Measurements from ENCODE around the gene CDH26. TPM values are rescaled to one million over a fixed set of nuclear protein-coding genes. Genes with fewer than 3 reads are reported as not detected.

CDH26 gene
- total RNA-seq, 1 donor from 2014 or later, result 6.9 TPM

- peak overlapping the region; percentile 10 for H3K4me3 Mint-ChIP-seq
- no peaks in the 10 kb centered on the region for H3K36me3 Mint-ChIP-seq
- no peaks in the 10 kb centered on the region for H3K9me3 Mint-ChIP-seq
- H3K4me1 Mint-ChIP-seq (ENCODE audit: unreplicated experiment), result peaks cover 24% of the 10 kb centered on the region
- H3K27ac Mint-ChIP-seq, result peak overlapping the region; percentile 81
- TF ChIP-seq CTCF (conservative IDR thresholded peaks at IDR 0.05), result no peak
- no peaks in the 10 kb centered on the region for H3K27me3 Mint-ChIP-seq
- no peak for DNase-seq (ENCODE audit: extremely low spot score, unreplicated experiment)
These were observed 3.2 kb downstream of the CDH26 start for GRCh38 chr20:59961423-59961822.

DNA sequence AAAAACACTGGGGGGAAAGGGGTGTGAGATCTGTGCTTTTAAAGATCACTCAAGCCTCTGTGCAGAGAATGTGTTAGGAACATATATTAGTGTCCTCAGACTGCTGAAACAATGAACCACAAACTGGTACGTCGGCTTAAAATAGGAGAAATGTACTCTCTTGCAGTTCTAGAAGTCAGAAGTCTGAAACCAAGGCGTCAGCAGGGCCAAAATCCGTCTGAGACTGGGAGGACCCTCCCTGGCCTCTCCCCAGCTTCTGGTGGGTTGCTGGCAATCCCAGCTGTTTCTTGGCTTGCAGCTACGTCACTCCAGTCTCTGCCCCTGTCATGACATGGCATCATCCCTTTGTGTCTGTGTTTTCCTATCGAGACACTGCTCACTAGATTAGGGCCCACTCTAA is 3.9 kb downstream of the CDH26 start:
- no peaks in the 10 kb centered on the region for H3K36me3 Mint-ChIP-seq
- H3K9me3 Mint-ChIP-seq, result no peaks in the 10 kb centered on the region
- peak overlapping the region; percentile 81 for H3K27ac Mint-ChIP-seq
- H3K4me3 Mint-ChIP-seq, result no peak overlapping the region
- H3K4me1 Mint-ChIP-seq (ENCODE audit: unreplicated experiment), result peaks cover 21% of the 10 kb centered on the region
- no peak for TF ChIP-seq CTCF (conservative IDR thresholded peaks at IDR 0.05)
- H3K27me3 Mint-ChIP-seq, result no peaks in the 10 kb centered on the region
- DNase-seq (ENCODE audit: extremely low spot score, unreplicated experiment), result no peak

DNA sequence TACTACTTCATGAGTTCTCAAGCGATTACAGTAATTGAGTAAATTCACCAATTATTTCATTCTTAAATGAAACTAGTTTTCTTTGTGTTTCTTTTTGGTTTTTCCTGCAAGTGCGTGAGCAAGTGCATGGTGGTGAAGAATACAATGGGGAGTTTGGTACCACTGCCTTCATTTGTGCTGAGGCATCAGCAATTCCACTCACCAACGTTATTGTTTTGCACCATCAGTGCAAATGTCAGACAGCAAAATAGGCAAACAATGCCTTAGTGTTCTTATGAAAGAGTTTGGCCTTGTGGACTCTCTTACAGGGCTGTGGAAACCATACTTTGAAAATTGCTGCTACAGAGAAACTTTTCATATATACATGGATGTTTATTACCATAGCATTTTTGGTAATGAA is 8.2 kb downstream of the CDH26 start:
- no peak for DNase-seq (ENCODE audit: extremely low spot score, unreplicated experiment)
- H3K9me3 Mint-ChIP-seq, result no peaks in the 10 kb centered on the region
- no peaks in the 10 kb centered on the region for H3K27me3 Mint-ChIP-seq
- no peaks in the 10 kb centered on the region for H3K36me3 Mint-ChIP-seq
- H3K27ac Mint-ChIP-seq, result no peak overlapping the region
- peaks cover 6% of the 10 kb centered on the region for H3K4me1 Mint-ChIP-seq (ENCODE audit: unreplicated experiment)
- H3K4me3 Mint-ChIP-seq, result no peak overlapping the region
- TF ChIP-seq CTCF (conservative IDR thresholded peaks at IDR 0.05), result no peak

DNA sequence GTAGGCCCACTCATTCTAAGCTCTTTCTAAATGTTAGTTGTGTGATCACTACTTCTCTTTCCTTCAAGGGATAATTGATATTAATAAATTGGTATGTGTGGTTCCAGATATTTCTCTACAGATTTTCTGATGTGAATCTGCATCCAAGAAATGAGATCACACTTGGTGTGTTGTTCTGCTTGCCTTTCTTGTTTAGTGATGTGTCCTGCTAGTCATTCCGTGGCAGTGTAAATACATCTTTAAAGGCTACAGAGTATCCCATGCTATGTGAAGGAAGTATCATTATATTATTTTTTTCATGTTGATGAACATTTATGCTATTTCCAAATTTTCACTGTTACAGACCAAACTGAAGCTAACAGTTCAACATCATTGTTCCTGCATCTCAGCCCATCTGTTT is 13.2 kb downstream of the CDH26 start:
- Mint-ChIP-seq H3K4me3 (no peak overlapping the region), H3K4me1 (ENCODE audit: unreplicated experiment) (no peaks in the 10 kb centered on the region)
- no peak for TF ChIP-seq CTCF (conservative IDR thresholded peaks at IDR 0.05)

DNA sequence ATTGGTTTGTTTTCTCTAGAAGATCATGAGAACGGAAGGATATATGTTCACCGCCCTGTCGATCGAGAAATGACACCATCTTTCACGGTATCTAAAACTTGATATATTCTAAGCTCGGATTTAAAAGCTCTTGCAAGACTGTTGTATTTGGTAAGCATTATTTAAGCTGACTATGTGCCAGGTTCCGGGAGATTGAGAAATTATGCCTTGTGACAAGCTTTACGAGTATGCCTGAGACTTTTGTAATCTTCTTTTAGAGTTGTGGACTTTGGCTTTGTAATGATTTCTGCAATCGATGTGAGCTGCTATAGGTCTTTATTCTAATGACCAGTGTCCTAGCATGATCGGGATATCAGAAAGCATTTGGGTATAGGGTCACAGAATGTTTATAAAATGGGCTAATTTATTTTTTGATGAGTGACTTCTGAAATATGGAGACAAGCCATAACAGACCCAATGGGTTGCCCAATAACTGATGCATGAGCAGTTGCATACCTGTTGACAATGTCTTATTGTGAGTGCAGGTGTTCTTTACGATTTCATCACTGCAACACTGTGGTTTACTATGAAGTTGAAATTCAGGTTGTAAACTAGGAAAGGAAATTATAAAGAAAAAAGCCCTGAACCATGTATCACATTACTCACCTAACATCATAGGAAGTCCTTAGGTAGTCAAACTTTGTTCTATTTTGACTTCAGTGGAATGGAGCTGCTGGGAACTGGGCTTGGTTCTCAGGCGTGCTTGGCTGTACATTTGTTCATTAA is 14.0 kb downstream of the CDH26 start:
- Mint-ChIP-seq H3K27me3 (no peaks in the 10 kb centered on the region), H3K4me1 (ENCODE audit: unreplicated experiment) (no peaks in the 10 kb centered on the region), H3K36me3 (no peaks in the 10 kb centered on the region)

More for the DNA sequence above, 13.2 kb downstream of the CDH26 start:
- no peak for DNase-seq (ENCODE audit: extremely low spot score, unreplicated experiment)
- H3K27ac Mint-ChIP-seq, result peak overlapping the region; percentile 66
- no peaks in the 10 kb centered on the region for H3K36me3 Mint-ChIP-seq
- no peaks in the 10 kb centered on the region for H3K9me3 Mint-ChIP-seq
- no peaks in the 10 kb centered on the region for H3K27me3 Mint-ChIP-seq

More for the DNA sequence above, 14.0 kb downstream of the CDH26 start:
- DNase-seq (ENCODE audit: extremely low spot score, unreplicated experiment), result no peak
- H3K27ac Mint-ChIP-seq, result peak overlapping the region; percentile 42
- H3K4me3 Mint-ChIP-seq, result no peak overlapping the region
- no peaks in the 10 kb centered on the region for H3K9me3 Mint-ChIP-seq
- TF ChIP-seq CTCF (conservative IDR thresholded peaks at IDR 0.05), result no peak
